Measurements from ENCODE around the gene CALM3. TPM values are rescaled to one million over a fixed set of nuclear protein-coding genes. Genes with fewer than 3 reads are reported as not detected.

The CALM3 gene
- total RNA-seq, 1 donor from 2014 or later = 335 TPM

DNA sequence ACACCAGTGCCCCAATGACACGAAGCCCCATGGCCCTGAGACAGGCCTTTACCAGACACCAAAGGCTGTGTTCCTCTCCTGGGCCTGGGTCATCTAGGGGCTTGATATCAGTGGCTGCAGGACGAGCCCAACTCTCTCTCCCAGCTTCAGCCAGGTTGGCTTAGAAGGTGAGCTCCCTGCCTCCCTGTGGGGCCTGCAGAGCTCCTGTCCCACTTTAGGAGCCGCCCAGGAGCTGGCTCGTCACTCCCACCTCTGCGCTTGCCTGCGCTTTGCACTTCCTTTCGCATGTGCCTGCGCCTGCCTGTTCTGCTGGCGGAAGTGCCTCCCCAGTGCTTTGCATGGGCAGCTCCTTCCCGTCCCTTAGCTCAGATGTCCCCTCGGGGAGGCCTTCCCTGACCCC, 4.9 kb downstream of the CALM3 start:
- H3K36me3 Mint-ChIP-seq = peaks cover 16% of the 10 kb centered on the region
- no peaks in the 10 kb centered on the region for H3K27me3 Mint-ChIP-seq
- H3K27ac Mint-ChIP-seq = no peak overlapping the region
- H3K4me1 Mint-ChIP-seq (ENCODE audit: unreplicated experiment) = peaks cover 26% of the 10 kb centered on the region
- DNase-seq (ENCODE audit: extremely low spot score, unreplicated experiment) = peak; percentile 65
- TF ChIP-seq, protein P1, sequence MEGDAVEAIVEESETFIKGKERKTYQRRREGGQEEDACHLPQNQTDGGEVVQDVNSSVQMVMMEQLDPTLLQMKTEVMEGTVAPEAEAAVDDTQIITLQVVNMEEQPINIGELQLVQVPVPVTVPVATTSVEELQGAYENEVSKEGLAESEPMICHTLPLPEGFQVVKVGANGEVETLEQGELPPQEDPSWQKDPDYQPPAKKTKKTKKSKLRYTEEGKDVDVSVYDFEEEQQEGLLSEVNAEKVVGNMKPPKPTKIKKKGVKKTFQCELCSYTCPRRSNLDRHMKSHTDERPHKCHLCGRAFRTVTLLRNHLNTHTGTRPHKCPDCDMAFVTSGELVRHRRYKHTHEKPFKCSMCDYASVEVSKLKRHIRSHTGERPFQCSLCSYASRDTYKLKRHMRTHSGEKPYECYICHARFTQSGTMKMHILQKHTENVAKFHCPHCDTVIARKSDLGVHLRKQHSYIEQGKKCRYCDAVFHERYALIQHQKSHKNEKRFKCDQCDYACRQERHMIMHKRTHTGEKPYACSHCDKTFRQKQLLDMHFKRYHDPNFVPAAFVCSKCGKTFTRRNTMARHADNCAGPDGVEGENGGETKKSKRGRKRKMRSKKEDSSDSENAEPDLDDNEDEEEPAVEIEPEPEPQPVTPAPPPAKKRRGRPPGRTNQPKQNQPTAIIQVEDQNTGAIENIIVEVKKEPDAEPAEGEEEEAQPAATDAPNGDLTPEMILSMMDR (conservative IDR thresholded peaks at IDR 0.05) = no peak
- no peaks in the 10 kb centered on the region for H3K9me3 Mint-ChIP-seq
- peak overlapping the region; percentile 54 for H3K4me3 Mint-ChIP-seq

GRCh38 chr19:46606681-46607447, 5.7 kb downstream of the CALM3 start:
- DNase-seq (ENCODE audit: extremely low spot score, unreplicated experiment) = peak; percentile 45
- Mint-ChIP-seq H3K36me3 (peaks cover 16% of the 10 kb centered on the region), H3K27ac (no peak overlapping the region), H3K4me3 (peak overlapping the region; percentile 18), H3K9me3 (no peaks in the 10 kb centered on the region), H3K27me3 (no peaks in the 10 kb centered on the region), H3K4me1 (ENCODE audit: unreplicated experiment) (peaks cover 26% of the 10 kb centered on the region)
- TF ChIP-seq, protein P1 (conservative IDR thresholded peaks at IDR 0.05) = no peak

- no peak overlapping the region for H3K4me3 Mint-ChIP-seq
- H3K27me3 Mint-ChIP-seq = no peaks in the 10 kb centered on the region
- peaks cover 23% of the 10 kb centered on the region for H3K4me1 Mint-ChIP-seq (ENCODE audit: unreplicated experiment)
- TF ChIP-seq, protein P1 (conservative IDR thresholded peaks at IDR 0.05) = no peak
- no peak overlapping the region for H3K27ac Mint-ChIP-seq
- peaks cover 16% of the 10 kb centered on the region for H3K36me3 Mint-ChIP-seq
- H3K9me3 Mint-ChIP-seq = no peaks in the 10 kb centered on the region
- no peak for DNase-seq (ENCODE audit: extremely low spot score, unreplicated experiment)
Measured at GRCh38 chr19:46607448-46607841, 6.3 kb downstream of the CALM3 start.

- Mint-ChIP-seq H3K27me3 (no peaks in the 10 kb centered on the region), H3K9me3 (no peaks in the 10 kb centered on the region), H3K36me3 (peaks cover 16% of the 10 kb centered on the region), H3K4me1 (ENCODE audit: unreplicated experiment) (peaks cover 15% of the 10 kb centered on the region), H3K4me3 (no peak overlapping the region), H3K27ac (no peak overlapping the region)
- TF ChIP-seq, protein P1 (conservative IDR thresholded peaks at IDR 0.05) = no peak
- no peak for DNase-seq (ENCODE audit: extremely low spot score, unreplicated experiment)
Measured at GRCh38 chr19:46608178-46608577, 7.0 kb downstream of the CALM3 start.

- Mint-ChIP-seq H3K36me3 (peaks cover 16% of the 10 kb centered on the region), H3K9me3 (no peaks in the 10 kb centered on the region), H3K27ac (no peak overlapping the region), H3K4me3 (no peak overlapping the region), H3K4me1 (ENCODE audit: unreplicated experiment) (peaks cover 10% of the 10 kb centered on the region), H3K27me3 (no peaks in the 10 kb centered on the region)
- DNase-seq (ENCODE audit: extremely low spot score, unreplicated experiment) = no peak
- TF ChIP-seq, protein P1 (conservative IDR thresholded peaks at IDR 0.05) = no peak
Measured at GRCh38 chr19:46608581-46609345, 7.6 kb downstream of the CALM3 start.

Data from type B pancreatic cell (in vitro differentiated cells).